ENCODE data around the gene SMIM12. TPM values are rescaled to one million over a fixed set of nuclear protein-coding genes. Genes with fewer than 3 reads are reported as not detected.
A peak's percentile ranks its signal among the peaks of the same experiment; 100 is the strongest.

Gene SMIM12
- total and polyA plus RNA-seq, 2 of the 8 experiments (the other 6 are each of a cell fraction or from before 2014, with no cell fraction given): 40.9 to 49.2 TPM

- no peak overlapping the region for H3K27ac ChIP-seq (ENCODE audit: low read depth, low read length)
- peak overlapping the region; percentile 82; the same call in 1 of the 2 replicates for H2AK5ac ChIP-seq (ENCODE audit: low read depth, low read length)
- H3K9ac ChIP-seq (replicated peaks in 1 of 4; ENCODE audit: extremely low read depth in 1 of 4, low read depth in 3 of 4, low read length in 3 of 4): no peak overlapping the region; a peak in 2 of 7 replicates
- H3K27me3 ChIP-seq (replicated peaks in 1 of 4; ENCODE audit: control insufficient read depth in 3 of 4, extremely low read depth in 1 of 4, insufficient read depth in 3 of 4, low read length in 3 of 4): no peaks in the 10 kb centered on the region
- DNase-seq (ENCODE audit: low read depth in 1 of 2, low spot score in 2 of 2) (no peak), FAIRE-seq (no peak)
- H3K79me1 ChIP-seq (ENCODE audit: low read depth, low read length): no peaks in the 10 kb centered on the region
- H4K8ac ChIP-seq (ENCODE audit: extremely low read depth, insufficient read depth, low read length): 0 out of 2 replicates have a peak overlapping the region, but pooled peaks have one; percentile 64
- no peaks in the 10 kb centered on the region for H4K20me1 ChIP-seq (replicated peaks in 1 of 2; ENCODE audit: control insufficient read depth in 1 of 2, insufficient read depth in 2 of 2, low read length in 2 of 2)
- 52% methylated on average over 14 of the region's 14 CpGs; no CpG with 5 or more reads in 1 of the 2 experiments for WGBS, 2 experiments (ENCODE audit: extremely low coverage in 1 of 2, insufficient coverage in 1 of 2, insufficient read length in 1 of 2, insufficient replicate concordance in 2 of 2, low coverage in 1 of 2, low lambda C conversion rate in 2 of 2, missing lambda C conversion rate in 1 of 2)
- no peaks in the 10 kb centered on the region for H3K23me2 ChIP-seq (ENCODE audit: low read depth, low read length)
- H3K36me3 ChIP-seq (ENCODE audit: control insufficient read depth in 2 of 4, insufficient read depth in 4 of 4, low read length in 3 of 4): no peaks in the 10 kb centered on the region
- POLR2A ChIA-PET (ENCODE audit: partially characterized antibody): interaction anchor here (0.5 to 1.4 kb wide), 6 partner anchors 8 to 332 kb away, joined by 3 read pairs; partner anchors contain the start of genes SMIM12 and ZMYM1
- H2BK5ac ChIP-seq (ENCODE audit: low read depth, low read length): peak overlapping the region; percentile 85; the same call in 1 of the 2 replicates
- H2BK120ac ChIP-seq (replicated peaks; ENCODE audit: low read depth, low read length): no peak overlapping the region
- H3K4ac ChIP-seq (replicated peaks; ENCODE audit: insufficient read length, low read depth, low read length): no peak overlapping the region
- peaks cover 16 to 27% (median 18%) of the 10 kb centered on the region in 4 experiments for H3K4me1 ChIP-seq (replicated peaks in 1 of 4; ENCODE audit: control insufficient read depth in 3 of 4, insufficient read depth in 4 of 4, low read length in 3 of 4)
- H3K56ac ChIP-seq (replicated peaks; ENCODE audit: insufficient read length, low read depth, low read length): no peak overlapping the region
- no peak overlapping the region for H3K14ac ChIP-seq (ENCODE audit: insufficient read length)
- no peak overlapping the region for H4K5ac ChIP-seq (ENCODE audit: insufficient read length, low read depth, low read length)
- H2BK15ac ChIP-seq (ENCODE audit: low read length): no peak overlapping the region; the same call in 1 of the 2 replicates
- peak overlapping the region; percentile 91; the same call in 1 of the 2 replicates for H2BK12ac ChIP-seq (ENCODE audit: low read depth, low read length)
- CTCF ChIA-PET (ENCODE audit: partially characterized antibody): interaction anchor here (0.6 to 14.3 kb wide), 7 partner anchors 10 to 355 kb away, joined by 3 to 230 read pairs (median 6); partner anchors contain the start of gene GJA4
- H3K4me2 ChIP-seq (ENCODE audit: insufficient read depth in 1 of 2, low read depth in 2 of 2, low read length in 2 of 2): peak overlapping the region; percentile 42 to 65
- peak overlapping the region; percentile 44 for H3K18ac ChIP-seq (ENCODE audit: extremely low read depth, low read length)
- H3K4me3 ChIP-seq (ENCODE audit: extremely low read depth in 1 of 4, insufficient read depth in 2 of 4, low read depth in 3 of 4, low read length in 4 of 4): peak overlapping the region in 2 of 4 experiments; percentile 12 to 23; a peak in 2 of 8 replicates
- peak overlapping the region; percentile 25 for H4K91ac ChIP-seq (replicated peaks; ENCODE audit: insufficient read length, low read length)
- peak overlapping the region; percentile 49; the same call in 1 of the 2 replicates for H2BK20ac ChIP-seq (ENCODE audit: low read length)
- H3K79me2 ChIP-seq (ENCODE audit: control insufficient read depth in 1 of 2, insufficient read depth in 2 of 2, low read length in 2 of 2): no peaks in the 10 kb centered on the region
- TF ChIP-seq EGR1 (IDR thresholded peaks at IDR 0.05; ENCODE audit: borderline replicate concordance, low read depth, low read length): no peak
- no peak overlapping the region for H3K23ac ChIP-seq (ENCODE audit: insufficient read length)
- no peaks in the 10 kb centered on the region for H3K9me3 ChIP-seq (ENCODE audit: insufficient read depth in 2 of 2, low read depth in 1 of 2, low read length in 1 of 2)
- no peak overlapping the region for H2AFZ ChIP-seq (ENCODE audit: low read length)
These were observed 15.9 kb downstream of the SMIM12 start for GRCh38 chr1:34843392-34844251.
